Body of pancreas (tissue), 4 donors: Measurements from ENCODE around the gene GPX3. TPM values are rescaled to one million over a fixed set of nuclear protein-coding genes. Genes with fewer than 3 reads are reported as not detected.

Experiments
- ATAC-seq: fragments of 150-250 bp; one replicate; pipeline ENCODE4 v1.9.1; 2016
- DNase-seq, 4 donors: peaks; one replicate each; pipeline ENCODE4 v3.0.0-alpha.2; 2019
- H3K27ac ChIP-seq, 4 donors: fragments of 200-600 bp; sonication (generic); 1 replicate in 3 of 4; 2 replicates in 1 of 4; pipeline versions ENCODE4 v1.5.1 to v1.6.1; 2016 to 2019; ENCODE audit warnings: mild to moderate bottlenecking in 1 of 4, mixed read lengths in 1 of 4, moderate library complexity in 1 of 4
- H3K27me3 ChIP-seq, 2 donors: fragments of 200-600 bp; sonication (generic); one replicate each; pipeline ENCODE4 v1.6.0; 2016; ENCODE audit warnings: mild to moderate bottlenecking in 1 of 2
- H3K36me3 ChIP-seq, 2 donors: fragments of 200-600 bp; sonication (generic); replicated peaks in 1 of 2; 2 replicates each; pipeline ENCODE4 v1.5.1; 2016; ENCODE audit warnings: low read depth in 2 of 2; ENCODE audit not compliant: insufficient read depth in 1 of 2
- H3K4me1 ChIP-seq: fragments of 200-600 bp; sonication (generic); one replicate; pipeline ENCODE4 v1.6.0; 2016
- H3K4me3 ChIP-seq, 2 donors: fragments of 200-600 bp; sonication (generic); 1 replicate in 1 of 2; 2 replicates in 1 of 2; pipeline ENCODE4 v1.5.1; 2016 to 2019
- H3K9me3 ChIP-seq, 3 donors: fragments of 200-600 bp; sonication (generic); 1 replicate in 2 of 3; 2 replicates in 1 of 3; pipeline ENCODE4 v1.5.1; 2016
- POLR2A ChIP-seq, 3 donors: fragments of 450-650 bp; IDR thresholded peaks; one replicate each; pipeline ENCODE4 v1.6.1; 2016; ENCODE audit warnings: antibody characterized with exemption in 3 of 3, mild to moderate bottlenecking in 2 of 3
- WGBS, 2 donors: methylation state at CpG; one replicate each; pipeline ENCODE4 v1.1.5; 2017; 5-methylcytosine and 5-hydroxymethylcytosine counted together
- intact Hi-C: fragments of 100-400 bp; cut with DNase I; formaldehyde crosslinking; loops from one replicate; pipeline ENCODE4 v1.15.1; 2023
- total RNA-seq, 2 donors: library from RNA; depleted of rRNA; stranded (reverse); fragments of >200 nt; gene quantifications; one replicate each; pipeline ENCODE4 v1.1.0, GENCODE V29; 2016
- TF ChIP-seq, protein P1 (sequence below), 7 experiments: fragments of 450-650 bp in 4 of 7; fragments of 200-600 bp in 3 of 7; sonication (generic) in 3 of 7; IDR thresholded peaks; one replicate each; pipeline ENCODE4 v1.5.1; 2016 to 2019; ENCODE audit warnings: antibody characterized with exemption in 7 of 7

Gene GPX3
- total RNA-seq, 2 donors from 2014 or later: 686 to 1,482 TPM

- Histone ChIP-seq H3K27ac (no peak overlapping the region), H3K36me3 (no peaks in the 10 kb centered on the region), H3K9me3 (no peaks in the 10 kb centered on the region), H3K4me3 (no peak overlapping the region), H3K27me3 (no peaks in the 10 kb centered on the region), H3K4me1 (peaks cover 4% of the 10 kb centered on the region)
- 42 to 43% methylated on average over 2 of the region's 2 CpGs for WGBS, 2 donors
- TF ChIP-seq, protein P1, sequence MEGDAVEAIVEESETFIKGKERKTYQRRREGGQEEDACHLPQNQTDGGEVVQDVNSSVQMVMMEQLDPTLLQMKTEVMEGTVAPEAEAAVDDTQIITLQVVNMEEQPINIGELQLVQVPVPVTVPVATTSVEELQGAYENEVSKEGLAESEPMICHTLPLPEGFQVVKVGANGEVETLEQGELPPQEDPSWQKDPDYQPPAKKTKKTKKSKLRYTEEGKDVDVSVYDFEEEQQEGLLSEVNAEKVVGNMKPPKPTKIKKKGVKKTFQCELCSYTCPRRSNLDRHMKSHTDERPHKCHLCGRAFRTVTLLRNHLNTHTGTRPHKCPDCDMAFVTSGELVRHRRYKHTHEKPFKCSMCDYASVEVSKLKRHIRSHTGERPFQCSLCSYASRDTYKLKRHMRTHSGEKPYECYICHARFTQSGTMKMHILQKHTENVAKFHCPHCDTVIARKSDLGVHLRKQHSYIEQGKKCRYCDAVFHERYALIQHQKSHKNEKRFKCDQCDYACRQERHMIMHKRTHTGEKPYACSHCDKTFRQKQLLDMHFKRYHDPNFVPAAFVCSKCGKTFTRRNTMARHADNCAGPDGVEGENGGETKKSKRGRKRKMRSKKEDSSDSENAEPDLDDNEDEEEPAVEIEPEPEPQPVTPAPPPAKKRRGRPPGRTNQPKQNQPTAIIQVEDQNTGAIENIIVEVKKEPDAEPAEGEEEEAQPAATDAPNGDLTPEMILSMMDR (IDR thresholded peaks at IDR 0.05): peak in 6 of 7 experiments; percentile 18 to 59 (median 48)
- TF ChIP-seq POLR2A (IDR thresholded peaks at IDR 0.05): no peak
- intact Hi-C loops: no loop called here
- DNase-seq: no peak
- no peak for ATAC-seq
Measured at GRCh38 chr5:151002250-151002649, 18.1 kb upstream of the GPX3 start.

GRCh38 chr5:151002681-151003502 lies 17.5 kb upstream of the GPX3 start:
- DNase-seq (no peak), ATAC-seq (no peak)
- no peaks in the 10 kb centered on the region for H3K9me3 ChIP-seq
- TF ChIP-seq, protein P1 (IDR thresholded peaks at IDR 0.05): no peak
- no peak for TF ChIP-seq POLR2A (IDR thresholded peaks at IDR 0.05)
- H3K4me1 ChIP-seq: peaks cover 4% of the 10 kb centered on the region
- no peaks in the 10 kb centered on the region for H3K36me3 ChIP-seq
- intact Hi-C loops: no loop called here
- WGBS, 2 donors: 87% methylated on average over 9 of the region's 9 CpGs
- H3K27ac ChIP-seq: no peak overlapping the region
- no peaks in the 10 kb centered on the region for H3K27me3 ChIP-seq
- no peak overlapping the region for H3K4me3 ChIP-seq

DNA sequence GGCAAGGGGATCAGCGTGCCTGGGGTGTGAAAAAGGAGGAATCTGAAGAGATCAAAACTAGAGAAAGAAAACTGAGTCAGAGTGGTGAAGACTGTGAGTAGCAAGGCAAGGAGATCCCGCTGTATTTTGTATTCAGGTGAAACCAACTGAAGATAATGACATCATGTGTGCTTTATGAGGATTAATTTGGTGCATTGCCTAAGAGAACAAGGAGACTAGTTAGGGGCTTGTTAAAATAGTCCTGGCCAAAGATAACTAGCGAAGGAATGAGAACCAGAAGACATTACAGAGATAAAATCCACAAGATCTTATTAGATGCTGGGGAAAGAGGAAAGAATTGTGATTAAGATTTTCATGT lies 16.9 kb upstream of the GPX3 start:
- no peak overlapping the region for H3K27ac ChIP-seq
- H3K27me3 ChIP-seq: no peaks in the 10 kb centered on the region
- H3K9me3 ChIP-seq: no peaks in the 10 kb centered on the region
- TF ChIP-seq, protein P1 (IDR thresholded peaks at IDR 0.05): no peak
- TF ChIP-seq POLR2A (IDR thresholded peaks at IDR 0.05): no peak
- intact Hi-C loops: no loop called here
- no peak for DNase-seq
- H3K4me1 ChIP-seq: peaks cover 4% of the 10 kb centered on the region
- no peak overlapping the region for H3K4me3 ChIP-seq
- H3K36me3 ChIP-seq: no peaks in the 10 kb centered on the region
- no peak for ATAC-seq
- 82 to 89% methylated on average over 3 of the region's 3 CpGs for WGBS, 2 donors

- ATAC-seq (no peak), DNase-seq (no peak)
- peaks cover 4% of the 10 kb centered on the region for H3K4me1 ChIP-seq
- 87 to 88% methylated on average over 2 of the region's 2 CpGs for WGBS, 2 donors
- intact Hi-C loops: no loop called here
- no peak for TF ChIP-seq POLR2A (IDR thresholded peaks at IDR 0.05)
- TF ChIP-seq, protein P1 (IDR thresholded peaks at IDR 0.05): no peak
- H3K4me3 ChIP-seq: no peak overlapping the region
- no peak overlapping the region for H3K27ac ChIP-seq
- no peaks in the 10 kb centered on the region for H3K36me3 ChIP-seq
- no peaks in the 10 kb centered on the region for H3K27me3 ChIP-seq
- no peaks in the 10 kb centered on the region for H3K9me3 ChIP-seq
Measured at GRCh38 chr5:151004499-151004898, 15.9 kb upstream of the GPX3 start.
